GM23338 (cell line): Measurements from ENCODE around the gene WDR91. TPM values are rescaled to one million over a fixed set of nuclear protein-coding genes. Genes with fewer than 3 reads are reported as not detected.

Source experiments
- ATAC-seq: fragments of 200-7000 bp; cut with Tn5 transposase; 3 replicates; pipeline ENCODE4 v1.9.1; 2020
- DNase-seq: peaks from one replicate; pipeline ENCODE4 v3.0.0-alpha.2; 2015; ENCODE audit warnings: low spot score
- H2AFZ ChIP-seq: fragments of 200-600 bp; sonication (generic); 2 replicates; pipeline ENCODE4 v1.8.0; 2016; ENCODE audit warnings: antibody characterized with exemption, mild to moderate bottlenecking, moderate library complexity
- H3F3A ChIP-seq: fragments of 200-600 bp; sonication (generic); replicated peaks from 2 replicates; pipeline ENCODE4 v1.8.0; 2017; ENCODE audit warnings: antibody characterized with exemption, mixed run types, low read depth
- H3K27ac ChIP-seq: fragments of 200-600 bp; sonication (generic); 2 replicates; pipeline ENCODE4 v1.6.1; 2016; ENCODE audit warnings: low read depth
- H3K27me3 ChIP-seq: fragments of 200-600 bp; sonication (generic); 2 replicates; pipeline ENCODE4 v1.8.0; 2016; ENCODE audit warnings: mild to moderate bottlenecking, mixed run types, moderate library complexity; ENCODE audit not compliant: insufficient read depth
- H3K36me3 ChIP-seq: fragments of 200-600 bp; sonication (generic); 2 replicates; pipeline ENCODE4 v1.8.0; 2016; ENCODE audit warnings: mild to moderate bottlenecking; ENCODE audit not compliant: insufficient read depth
- H3K4me1 ChIP-seq: fragments of 200-600 bp; sonication (generic); 2 replicates; pipeline ENCODE4 v1.8.0; 2016; ENCODE audit warnings: mild to moderate bottlenecking, moderate library complexity; ENCODE audit not compliant: insufficient read depth
- H3K4me2 ChIP-seq: fragments of 200-600 bp; sonication (generic); 2 replicates; pipeline ENCODE4 v1.7.1; 2017; ENCODE audit warnings: mixed run types
- H3K4me3 ChIP-seq: fragments of 200-600 bp; sonication (generic); 2 replicates; pipeline ENCODE4 v1.6.1; 2016; ENCODE audit warnings: mixed run types
- H3K79me2 ChIP-seq: fragments of 200-600 bp; sonication (generic); replicated peaks from 2 replicates; pipeline ENCODE4 v1.8.0; 2017; ENCODE audit warnings: mild to moderate bottlenecking; ENCODE audit not compliant: insufficient read depth
- H3K9me2 ChIP-seq: fragments of 200-600 bp; sonication (generic); 2 replicates; pipeline ENCODE4 v1.8.0; 2017; ENCODE audit not compliant: insufficient read depth
- H4K20me1 ChIP-seq: fragments of 200-600 bp; sonication (generic); replicated peaks from 2 replicates; pipeline ENCODE4 v1.8.0; 2017; ENCODE audit warnings: mild to moderate bottlenecking; ENCODE audit not compliant: insufficient read depth
- H3K27ac Mint-ChIP-seq: 2 replicates; pipeline ENCODE4 v1.8.0; 2020; ENCODE audit warnings: inconsistent platforms, mild to moderate bottlenecking, moderate library complexity, mixed read lengths
- H3K27me3 Mint-ChIP-seq: 3 replicates; pipeline ENCODE4 v1.8.0; 2022; ENCODE audit warnings: low read depth, mild to moderate bottlenecking, moderate library complexity, mixed read lengths, inconsistent platforms; ENCODE audit not compliant: insufficient read depth, poor library complexity
- H3K36me3 Mint-ChIP-seq: 3 replicates; pipeline ENCODE4 v1.8.0; 2021; ENCODE audit warnings: low read depth, mild to moderate bottlenecking, inconsistent platforms, moderate library complexity, mixed read lengths
- H3K4me1 Mint-ChIP-seq: 3 replicates; pipeline ENCODE4 v1.8.0; 2020; ENCODE audit warnings: mild to moderate bottlenecking, inconsistent platforms, mixed read lengths
- H3K4me3 Mint-ChIP-seq: 3 replicates; pipeline ENCODE4 v1.8.0; 2021; ENCODE audit warnings: moderate library complexity, mild to moderate bottlenecking, inconsistent platforms, mixed read lengths
- H3K9me3 Mint-ChIP-seq: 3 replicates; pipeline ENCODE4 v1.8.0; 2020; ENCODE audit warnings: moderate library complexity, mild to moderate bottlenecking, inconsistent platforms, mixed read lengths
- CREB1 ChIP-seq: fragments of 250-450 bp; sonication (Bioruptor Pico); IDR thresholded peaks from 2 replicates; pipeline ENCODE4 v1.5.0; 2020; ENCODE audit warnings: low read depth, mild to moderate bottlenecking, moderate library complexity
- EZH2 ChIP-seq: fragments of 200-600 bp; sonication (generic); IDR thresholded peaks from one replicate; pipeline ENCODE4 v1.8.0; 2017; ENCODE audit warnings: antibody characterized with exemption, mild to moderate bottlenecking, low read depth; ENCODE audit not compliant: unreplicated experiment
- EZH2phosphoT487 ChIP-seq: fragments of 200-600 bp; sonication (generic); IDR thresholded peaks from one replicate; pipeline ENCODE4 v1.8.1; 2018; ENCODE audit warnings: antibody characterized with exemption; ENCODE audit not compliant: unreplicated experiment
- JUNB ChIP-seq: IDR thresholded peaks from one replicate; pipeline ENCODE4 v1.6.1; 2016; ENCODE audit warnings: antibody characterized with exemption; ENCODE audit not compliant: unreplicated experiment
- NANOG ChIP-seq: IDR thresholded peaks from 2 replicates; pipeline ENCODE4 v1.6.1; 2016; ENCODE audit warnings: antibody characterized with exemption, borderline replicate concordance
- POLR2AphosphoS5 ChIP-seq: IDR thresholded peaks from 2 replicates; pipeline ENCODE4 v1.6.1; 2016; ENCODE audit warnings: antibody characterized with exemption, low read depth
- STAT1 ChIP-seq: IDR thresholded peaks from one replicate; pipeline ENCODE4 v1.6.1; 2016; ENCODE audit warnings: antibody characterized with exemption; ENCODE audit not compliant: unreplicated experiment
- ZNF114 ChIP-seq: fragments of 250-450 bp; sonication (Bioruptor Pico); IDR thresholded peaks from 2 replicates; pipeline ENCODE4 v1.5.0; 2020; ENCODE audit warnings: mild to moderate bottlenecking, moderate library complexity
- ZNF331 ChIP-seq: fragments of 250-450 bp; sonication (Bioruptor Pico); IDR thresholded peaks from 2 replicates; pipeline ENCODE4 v1.5.0; 2020; ENCODE audit warnings: low read depth, mild to moderate bottlenecking, moderate library complexity
- polyA plus RNA-seq: library from polyadenylated mRNA; unstranded; fragments of >200 nt; fragmentation: Nextera tagmentation; extraction: Ambion mirVana; gene quantifications from 2 replicates; pipeline ENCODE4 v1.2.1, GENCODE V29; 2016
- total RNA-seq: library from RNA; depleted of rRNA; stranded (reverse); fragments of >200 nt; shearing (Covaris generic); gene quantifications from 2 replicates; pipeline ENCODE4 v1.2.3, GENCODE V29; 2014
- TF ChIP-seq, protein P1 (sequence below), 2 experiments: fragments of 200-600 bp in 1 of 2; sonication (generic) in 1 of 2; conservative IDR thresholded peaks; 2 replicates each; pipeline versions ENCODE4 v1.5.1 to v1.6.1; 2016 to 2017; ENCODE audit warnings: antibody characterized with exemption in 2 of 2, low read depth in 2 of 2, mild to moderate bottlenecking in 2 of 2, moderate library complexity in 1 of 2
- TF ChIP-seq, protein P2 (sequence below): IDR thresholded peaks from one replicate; pipeline ENCODE4 v1.6.1; 2018; ENCODE audit warnings: antibody characterized with exemption; ENCODE audit not compliant: unreplicated experiment
- TF ChIP-seq, protein P3 (sequence below): IDR thresholded peaks from 2 replicates; pipeline ENCODE4 v1.6.1; 2016; ENCODE audit warnings: antibody characterized with exemption
- TF ChIP-seq, protein P4 (sequence below): fragments of 250-450 bp; sonication (Bioruptor Pico); IDR thresholded peaks from 2 replicates; pipeline ENCODE4 v1.5.0; 2020; ENCODE audit warnings: mild to moderate bottlenecking, moderate library complexity

The WDR91 gene
- total and polyA plus RNA-seq, 2 experiments from 2014 or later, result 5.8 to 32.6 TPM

DNA sequence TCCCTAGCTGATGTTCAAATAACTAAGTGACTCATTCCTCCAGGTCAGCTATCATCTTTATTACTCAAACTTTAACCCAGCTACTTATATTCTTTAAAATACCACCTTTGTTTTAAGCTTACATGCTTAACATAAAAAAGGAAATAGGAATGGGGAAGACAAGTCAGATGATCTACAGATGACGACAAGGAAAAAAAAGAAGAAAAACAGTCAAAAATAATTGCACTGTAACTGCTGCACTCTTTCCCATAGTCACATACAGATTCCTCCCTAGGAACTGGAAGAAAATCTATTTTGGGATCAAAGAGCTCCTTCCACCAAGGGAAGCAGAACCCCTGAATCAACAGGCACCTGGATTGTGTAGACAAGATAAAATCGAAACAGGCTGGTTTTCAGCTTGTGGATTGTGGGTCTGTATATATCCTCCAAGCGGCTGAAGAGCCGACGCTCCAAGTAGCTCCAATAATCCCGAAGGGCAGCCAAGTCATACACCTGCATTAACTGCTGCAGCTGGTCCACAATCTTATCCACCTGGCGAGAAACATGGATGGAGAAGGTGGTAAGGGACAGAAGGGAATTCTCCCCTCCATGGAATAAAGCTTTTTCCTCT lies 2.0 kb downstream of the WDR91 start:
- peaks cover 11% of the 10 kb centered on the region for H3K27me3 ChIP-seq
- H3K4me3 ChIP-seq, result no peak overlapping the region
- no peak overlapping the region for H2AFZ ChIP-seq
- no peaks in the 10 kb centered on the region for H3K9me2 ChIP-seq
- no peak for DNase-seq
- H3K36me3 ChIP-seq, result no peaks in the 10 kb centered on the region
- H3F3A ChIP-seq, result no peaks in the 10 kb centered on the region
- Mint-ChIP-seq H3K27me3 (peaks cover 16% of the 10 kb centered on the region), H3K4me3 (no peak overlapping the region), H3K27ac (no peak overlapping the region), H3K4me1 (peaks cover 4% of the 10 kb centered on the region; the same call in 2 of the 3 replicates), H3K9me3 (no peaks in the 10 kb centered on the region), H3K36me3 (no peaks in the 10 kb centered on the region)
- H3K79me2 ChIP-seq, result no peaks in the 10 kb centered on the region
- TF ChIP-seq CREB1 (CRISPR knock-in tag) (no peak), ZNF331 (CRISPR knock-in tag) (no peak), POLR2AphosphoS5 (no peak), EZH2 (no peak), ZNF114 (CRISPR knock-in tag) (no peak), STAT1 (no peak), JUNB (no peak), EZH2phosphoT487 (no peak), NANOG (no peak)
- TF ChIP-seq, protein P1, sequence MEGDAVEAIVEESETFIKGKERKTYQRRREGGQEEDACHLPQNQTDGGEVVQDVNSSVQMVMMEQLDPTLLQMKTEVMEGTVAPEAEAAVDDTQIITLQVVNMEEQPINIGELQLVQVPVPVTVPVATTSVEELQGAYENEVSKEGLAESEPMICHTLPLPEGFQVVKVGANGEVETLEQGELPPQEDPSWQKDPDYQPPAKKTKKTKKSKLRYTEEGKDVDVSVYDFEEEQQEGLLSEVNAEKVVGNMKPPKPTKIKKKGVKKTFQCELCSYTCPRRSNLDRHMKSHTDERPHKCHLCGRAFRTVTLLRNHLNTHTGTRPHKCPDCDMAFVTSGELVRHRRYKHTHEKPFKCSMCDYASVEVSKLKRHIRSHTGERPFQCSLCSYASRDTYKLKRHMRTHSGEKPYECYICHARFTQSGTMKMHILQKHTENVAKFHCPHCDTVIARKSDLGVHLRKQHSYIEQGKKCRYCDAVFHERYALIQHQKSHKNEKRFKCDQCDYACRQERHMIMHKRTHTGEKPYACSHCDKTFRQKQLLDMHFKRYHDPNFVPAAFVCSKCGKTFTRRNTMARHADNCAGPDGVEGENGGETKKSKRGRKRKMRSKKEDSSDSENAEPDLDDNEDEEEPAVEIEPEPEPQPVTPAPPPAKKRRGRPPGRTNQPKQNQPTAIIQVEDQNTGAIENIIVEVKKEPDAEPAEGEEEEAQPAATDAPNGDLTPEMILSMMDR (conservative IDR thresholded peaks at IDR 0.05; ENCODE audit: low read depth in 2 of 2), result no peak
- TF ChIP-seq, protein P2, sequence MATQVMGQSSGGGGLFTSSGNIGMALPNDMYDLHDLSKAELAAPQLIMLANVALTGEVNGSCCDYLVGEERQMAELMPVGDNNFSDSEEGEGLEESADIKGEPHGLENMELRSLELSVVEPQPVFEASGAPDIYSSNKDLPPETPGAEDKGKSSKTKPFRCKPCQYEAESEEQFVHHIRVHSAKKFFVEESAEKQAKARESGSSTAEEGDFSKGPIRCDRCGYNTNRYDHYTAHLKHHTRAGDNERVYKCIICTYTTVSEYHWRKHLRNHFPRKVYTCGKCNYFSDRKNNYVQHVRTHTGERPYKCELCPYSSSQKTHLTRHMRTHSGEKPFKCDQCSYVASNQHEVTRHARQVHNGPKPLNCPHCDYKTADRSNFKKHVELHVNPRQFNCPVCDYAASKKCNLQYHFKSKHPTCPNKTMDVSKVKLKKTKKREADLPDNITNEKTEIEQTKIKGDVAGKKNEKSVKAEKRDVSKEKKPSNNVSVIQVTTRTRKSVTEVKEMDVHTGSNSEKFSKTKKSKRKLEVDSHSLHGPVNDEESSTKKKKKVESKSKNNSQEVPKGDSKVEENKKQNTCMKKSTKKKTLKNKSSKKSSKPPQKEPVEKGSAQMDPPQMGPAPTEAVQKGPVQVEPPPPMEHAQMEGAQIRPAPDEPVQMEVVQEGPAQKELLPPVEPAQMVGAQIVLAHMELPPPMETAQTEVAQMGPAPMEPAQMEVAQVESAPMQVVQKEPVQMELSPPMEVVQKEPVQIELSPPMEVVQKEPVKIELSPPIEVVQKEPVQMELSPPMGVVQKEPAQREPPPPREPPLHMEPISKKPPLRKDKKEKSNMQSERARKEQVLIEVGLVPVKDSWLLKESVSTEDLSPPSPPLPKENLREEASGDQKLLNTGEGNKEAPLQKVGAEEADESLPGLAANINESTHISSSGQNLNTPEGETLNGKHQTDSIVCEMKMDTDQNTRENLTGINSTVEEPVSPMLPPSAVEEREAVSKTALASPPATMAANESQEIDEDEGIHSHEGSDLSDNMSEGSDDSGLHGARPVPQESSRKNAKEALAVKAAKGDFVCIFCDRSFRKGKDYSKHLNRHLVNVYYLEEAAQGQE, result no peak
- TF ChIP-seq, protein P3, sequence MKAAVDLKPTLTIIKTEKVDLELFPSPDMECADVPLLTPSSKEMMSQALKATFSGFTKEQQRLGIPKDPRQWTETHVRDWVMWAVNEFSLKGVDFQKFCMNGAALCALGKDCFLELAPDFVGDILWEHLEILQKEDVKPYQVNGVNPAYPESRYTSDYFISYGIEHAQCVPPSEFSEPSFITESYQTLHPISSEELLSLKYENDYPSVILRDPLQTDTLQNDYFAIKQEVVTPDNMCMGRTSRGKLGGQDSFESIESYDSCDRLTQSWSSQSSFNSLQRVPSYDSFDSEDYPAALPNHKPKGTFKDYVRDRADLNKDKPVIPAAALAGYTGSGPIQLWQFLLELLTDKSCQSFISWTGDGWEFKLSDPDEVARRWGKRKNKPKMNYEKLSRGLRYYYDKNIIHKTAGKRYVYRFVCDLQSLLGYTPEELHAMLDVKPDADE, result no peak
- TF ChIP-seq, protein P4, sequence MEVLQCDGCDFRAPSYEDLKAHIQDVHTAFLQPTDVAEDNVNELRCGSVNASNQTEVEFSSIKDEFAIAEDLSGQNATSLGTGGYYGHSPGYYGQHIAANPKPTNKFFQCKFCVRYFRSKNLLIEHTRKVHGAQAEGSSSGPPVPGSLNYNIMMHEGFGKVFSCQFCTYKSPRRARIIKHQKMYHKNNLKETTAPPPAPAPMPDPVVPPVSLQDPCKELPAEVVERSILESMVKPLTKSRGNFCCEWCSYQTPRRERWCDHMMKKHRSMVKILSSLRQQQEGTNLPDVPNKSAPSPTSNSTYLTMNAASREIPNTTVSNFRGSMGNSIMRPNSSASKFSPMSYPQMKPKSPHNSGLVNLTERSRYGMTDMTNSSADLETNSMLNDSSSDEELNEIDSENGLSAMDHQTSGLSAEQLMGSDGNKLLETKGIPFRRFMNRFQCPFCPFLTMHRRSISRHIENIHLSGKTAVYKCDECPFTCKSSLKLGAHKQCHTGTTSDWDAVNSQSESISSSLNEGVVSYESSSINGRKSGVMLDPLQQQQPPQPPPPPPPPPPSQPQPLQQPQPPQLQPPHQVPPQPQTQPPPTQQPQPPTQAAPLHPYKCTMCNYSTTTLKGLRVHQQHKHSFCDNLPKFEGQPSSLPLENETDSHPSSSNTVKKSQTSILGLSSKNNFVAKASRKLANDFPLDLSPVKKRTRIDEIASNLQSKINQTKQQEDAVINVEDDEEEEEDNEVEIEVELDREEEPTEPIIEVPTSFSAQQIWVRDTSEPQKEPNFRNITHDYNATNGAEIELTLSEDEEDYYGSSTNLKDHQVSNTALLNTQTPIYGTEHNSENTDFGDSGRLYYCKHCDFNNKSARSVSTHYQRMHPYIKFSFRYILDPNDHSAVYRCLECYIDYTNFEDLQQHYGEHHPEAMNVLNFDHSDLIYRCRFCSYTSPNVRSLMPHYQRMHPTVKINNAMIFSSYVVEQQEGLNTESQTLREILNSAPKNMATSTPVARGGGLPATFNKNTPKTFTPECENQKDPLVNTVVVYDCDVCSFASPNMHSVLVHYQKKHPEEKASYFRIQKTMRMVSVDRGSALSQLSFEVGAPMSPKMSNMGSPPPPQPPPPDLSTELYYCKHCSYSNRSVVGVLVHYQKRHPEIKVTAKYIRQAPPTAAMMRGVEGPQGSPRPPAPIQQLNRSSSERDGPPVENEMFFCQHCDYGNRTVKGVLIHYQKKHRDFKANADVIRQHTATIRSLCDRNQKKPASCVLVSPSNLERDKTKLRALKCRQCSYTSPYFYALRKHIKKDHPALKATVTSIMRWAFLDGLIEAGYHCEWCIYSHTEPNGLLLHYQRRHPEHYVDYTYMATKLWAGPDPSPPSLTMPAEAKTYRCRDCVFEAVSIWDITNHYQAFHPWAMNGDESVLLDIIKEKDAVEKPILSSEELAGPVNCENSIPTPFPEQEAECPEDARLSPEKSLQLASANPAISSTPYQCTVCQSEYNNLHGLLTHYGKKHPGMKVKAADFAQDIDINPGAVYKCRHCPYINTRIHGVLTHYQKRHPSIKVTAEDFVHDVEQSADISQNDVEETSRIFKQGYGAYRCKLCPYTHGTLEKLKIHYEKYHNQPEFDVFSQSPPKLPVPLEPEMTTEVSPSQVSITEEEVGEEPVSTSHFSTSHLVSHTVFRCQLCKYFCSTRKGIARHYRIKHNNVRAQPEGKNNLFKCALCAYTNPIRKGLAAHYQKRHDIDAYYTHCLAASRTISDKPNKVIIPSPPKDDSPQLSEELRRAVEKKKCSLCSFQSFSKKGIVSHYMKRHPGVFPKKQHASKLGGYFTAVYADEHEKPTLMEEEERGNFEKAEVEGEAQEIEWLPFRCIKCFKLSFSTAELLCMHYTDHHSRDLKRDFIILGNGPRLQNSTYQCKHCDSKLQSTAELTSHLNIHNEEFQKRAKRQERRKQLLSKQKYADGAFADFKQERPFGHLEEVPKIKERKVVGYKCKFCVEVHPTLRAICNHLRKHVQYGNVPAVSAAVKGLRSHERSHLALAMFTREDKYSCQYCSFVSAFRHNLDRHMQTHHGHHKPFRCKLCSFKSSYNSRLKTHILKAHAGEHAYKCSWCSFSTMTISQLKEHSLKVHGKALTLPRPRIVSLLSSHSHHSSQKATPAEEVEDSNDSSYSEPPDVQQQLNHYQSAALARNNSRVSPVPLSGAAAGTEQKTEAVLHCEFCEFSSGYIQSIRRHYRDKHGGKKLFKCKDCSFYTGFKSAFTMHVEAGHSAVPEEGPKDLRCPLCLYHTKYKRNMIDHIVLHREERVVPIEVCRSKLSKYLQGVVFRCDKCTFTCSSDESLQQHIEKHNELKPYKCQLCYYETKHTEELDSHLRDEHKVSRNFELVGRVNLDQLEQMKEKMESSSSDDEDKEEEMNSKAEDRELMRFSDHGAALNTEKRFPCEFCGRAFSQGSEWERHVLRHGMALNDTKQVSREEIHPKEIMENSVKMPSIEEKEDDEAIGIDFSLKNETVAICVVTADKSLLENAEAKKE, result no peak
- no peak overlapping the region for H3K4me2 ChIP-seq
- no peak overlapping the region for H3K27ac ChIP-seq
- no peaks in the 10 kb centered on the region for H4K20me1 ChIP-seq
- H3K4me1 ChIP-seq, result peaks cover 6% of the 10 kb centered on the region
- ATAC-seq, result no peak
